Fibroblast of gingiva (primary cell): ENCODE measurements around the gene MYO5B.
"Not testable (repeated sequence)": the region's sequence is repeated elsewhere in the genome, so short reads cannot be mapped to it uniquely, and the experiment has no call there.

Source experiments
- DNase-seq: peaks from one replicate; pipeline ENCODE4 v3.0.0-alpha.2; 2011; ENCODE audit warnings: low read depth

MYO5B gene

DNA sequence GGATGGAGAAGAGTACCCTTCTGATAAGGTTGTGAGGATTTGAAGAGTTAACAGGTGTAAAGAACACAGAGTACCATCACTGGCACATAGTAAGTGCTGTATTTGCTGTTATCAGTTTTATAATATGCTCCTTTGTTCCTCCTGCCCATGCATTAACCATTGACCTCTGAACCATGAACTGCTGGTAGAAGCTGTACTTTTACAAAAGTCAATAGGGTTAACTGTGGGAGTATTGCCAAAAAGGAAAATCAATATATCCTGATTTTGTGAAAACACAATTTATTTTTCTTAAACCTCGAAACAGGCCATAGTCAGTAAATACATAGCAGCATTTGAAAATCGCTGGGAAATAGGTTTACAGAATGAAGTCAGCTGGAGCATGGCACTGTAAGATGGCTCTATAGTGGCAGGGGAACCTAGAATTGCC, 362.7 kb downstream of the MYO5B start:
- DNase-seq = no peak

DNA sequence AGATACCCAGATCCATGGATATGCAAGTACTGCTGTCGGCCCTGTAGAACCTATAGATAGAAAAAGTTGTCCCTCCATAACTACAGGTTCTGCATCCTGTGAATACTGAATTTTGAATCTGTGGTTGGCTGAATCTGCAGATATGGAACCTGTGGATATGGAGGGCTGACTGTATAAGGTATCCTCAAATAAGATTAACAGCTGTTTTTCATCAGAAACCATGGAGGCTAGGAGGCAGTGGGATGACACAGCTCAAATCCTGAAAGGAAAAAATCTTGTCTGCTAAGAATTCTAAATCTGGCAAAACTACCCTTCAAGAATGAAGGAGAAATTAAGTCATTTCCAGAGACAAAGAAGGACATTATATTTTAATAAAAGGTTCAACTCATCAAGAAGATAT, 367.0 kb downstream of the MYO5B start:
- DNase-seq = no peak

DNA sequence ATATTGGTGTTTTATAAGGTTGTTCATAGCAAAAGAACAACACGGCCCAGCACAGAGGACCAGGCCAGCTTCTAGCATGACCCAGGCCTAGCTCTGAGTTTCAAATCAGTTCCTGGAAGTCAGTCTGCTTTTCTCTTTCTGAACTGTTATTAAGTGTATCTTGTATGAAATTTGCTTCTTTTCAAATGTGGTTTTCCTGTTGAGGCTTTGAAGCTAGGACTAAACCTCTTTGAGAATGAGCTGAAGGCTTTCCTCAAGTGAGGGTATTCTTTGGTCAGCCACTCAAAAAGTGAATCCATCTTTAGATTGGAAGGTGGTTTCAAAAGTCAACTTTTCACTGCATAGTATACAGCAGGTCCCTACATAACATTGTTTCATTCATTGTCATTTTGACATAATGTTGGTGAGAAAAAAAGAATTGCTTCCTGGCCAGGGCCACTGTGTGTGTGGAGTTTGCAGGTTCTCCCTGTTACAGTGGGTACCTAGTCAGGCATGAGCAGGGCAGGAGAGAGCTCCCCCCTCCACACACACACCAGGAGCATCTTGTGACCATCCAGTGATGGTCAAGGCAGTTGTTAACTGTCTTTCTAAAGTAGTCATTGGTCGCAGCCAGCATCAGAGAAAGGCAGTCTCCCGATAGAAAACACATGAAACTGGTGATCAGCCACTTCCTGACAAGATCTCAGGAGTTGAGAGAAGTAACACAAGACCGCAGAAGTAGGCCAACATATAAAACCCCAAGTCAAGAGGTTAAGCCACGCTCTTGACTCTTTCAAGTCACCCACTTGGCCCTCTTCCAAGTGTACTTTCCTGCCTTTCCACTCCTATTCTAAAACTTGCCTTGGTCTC, 374.9 kb downstream of the MYO5B start:
- DNase-seq = no peak

DNA sequence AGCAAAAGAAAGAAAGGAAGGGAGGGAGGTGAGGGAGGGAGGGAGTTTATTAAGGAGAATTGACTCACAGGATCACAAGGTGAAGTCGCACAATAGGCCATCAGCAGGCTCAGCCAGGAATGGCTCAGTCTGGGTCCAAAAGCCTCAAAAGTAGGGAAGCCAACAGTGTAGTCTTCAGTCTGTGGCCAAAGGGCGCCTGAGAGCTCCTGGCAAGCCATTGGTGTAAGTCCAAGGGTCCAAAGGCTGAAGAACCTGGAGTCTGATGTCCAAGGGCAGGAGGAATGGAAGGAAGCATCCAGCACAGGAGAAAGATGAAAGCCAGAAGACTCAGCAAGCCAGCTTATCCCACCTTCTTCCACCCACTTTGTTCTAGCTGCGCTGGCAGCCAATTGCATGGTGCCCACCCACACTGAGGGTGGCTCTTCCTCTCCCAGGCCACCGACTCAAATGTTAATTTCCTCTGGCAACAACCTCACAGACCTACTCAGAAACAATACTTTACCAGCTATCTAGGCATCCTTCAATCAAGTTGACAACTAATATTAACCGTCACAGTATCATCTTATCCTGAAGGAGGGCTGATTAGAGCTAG, 375.8 kb downstream of the MYO5B start:
- no peak for DNase-seq

DNA sequence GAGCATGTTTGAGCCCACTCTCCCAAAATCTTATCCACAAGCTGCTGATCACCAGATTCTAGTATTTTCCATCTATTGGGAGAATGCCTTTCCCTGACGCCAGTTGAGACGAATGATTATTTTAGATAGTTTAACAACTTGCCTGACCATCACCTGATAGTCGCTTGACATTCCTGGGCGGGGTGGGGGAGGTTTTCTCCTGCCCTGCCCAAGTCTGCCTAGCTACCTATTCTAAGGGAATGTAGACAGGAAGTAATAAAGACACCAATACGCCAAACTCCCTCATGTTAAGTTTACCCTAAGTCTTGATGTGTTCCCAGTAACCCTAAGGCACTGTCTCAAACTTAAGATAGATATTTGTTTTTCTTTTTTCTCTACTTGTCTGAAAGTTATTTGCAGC, 377.0 kb downstream of the MYO5B start:
- no peak for DNase-seq

DNA sequence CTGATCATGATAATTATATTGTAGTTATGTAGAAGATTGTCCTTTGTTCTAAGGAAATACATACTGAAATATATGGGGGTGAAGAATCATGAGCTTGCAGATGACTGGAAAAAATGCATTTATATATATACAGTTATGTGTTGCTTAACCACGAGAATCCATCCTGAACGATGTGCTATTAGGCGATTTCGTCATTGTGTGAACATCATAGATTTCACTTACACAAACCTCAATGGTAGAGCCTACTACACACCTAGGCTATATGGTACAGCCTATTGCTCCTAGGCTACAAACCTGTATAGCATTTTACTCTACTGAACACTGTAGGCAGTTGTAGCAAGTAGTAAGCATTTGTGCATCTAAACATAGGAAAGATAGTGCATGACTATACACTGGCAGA, 379.0 kb downstream of the MYO5B start:
- DNase-seq = no peak

DNA sequence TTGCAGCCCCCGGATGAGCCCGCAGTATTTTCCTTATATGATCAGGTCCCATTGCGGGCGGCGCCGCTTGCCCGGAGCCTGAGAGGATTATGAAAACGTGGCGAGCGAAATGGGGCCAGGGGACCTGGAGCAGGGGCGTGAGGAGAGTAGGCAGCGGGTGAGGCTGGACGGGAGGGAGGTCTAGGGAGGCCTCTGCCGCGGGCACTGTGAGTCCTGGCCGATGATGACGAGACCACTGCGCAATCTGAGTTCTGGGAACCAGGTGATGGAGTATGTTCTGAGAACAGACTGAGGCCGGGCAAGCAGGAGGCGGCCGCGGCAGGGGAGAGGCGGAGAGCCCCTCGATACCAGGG, 380.8 kb downstream of the MYO5B start:
- DNase-seq = peak; percentile 58

DNA sequence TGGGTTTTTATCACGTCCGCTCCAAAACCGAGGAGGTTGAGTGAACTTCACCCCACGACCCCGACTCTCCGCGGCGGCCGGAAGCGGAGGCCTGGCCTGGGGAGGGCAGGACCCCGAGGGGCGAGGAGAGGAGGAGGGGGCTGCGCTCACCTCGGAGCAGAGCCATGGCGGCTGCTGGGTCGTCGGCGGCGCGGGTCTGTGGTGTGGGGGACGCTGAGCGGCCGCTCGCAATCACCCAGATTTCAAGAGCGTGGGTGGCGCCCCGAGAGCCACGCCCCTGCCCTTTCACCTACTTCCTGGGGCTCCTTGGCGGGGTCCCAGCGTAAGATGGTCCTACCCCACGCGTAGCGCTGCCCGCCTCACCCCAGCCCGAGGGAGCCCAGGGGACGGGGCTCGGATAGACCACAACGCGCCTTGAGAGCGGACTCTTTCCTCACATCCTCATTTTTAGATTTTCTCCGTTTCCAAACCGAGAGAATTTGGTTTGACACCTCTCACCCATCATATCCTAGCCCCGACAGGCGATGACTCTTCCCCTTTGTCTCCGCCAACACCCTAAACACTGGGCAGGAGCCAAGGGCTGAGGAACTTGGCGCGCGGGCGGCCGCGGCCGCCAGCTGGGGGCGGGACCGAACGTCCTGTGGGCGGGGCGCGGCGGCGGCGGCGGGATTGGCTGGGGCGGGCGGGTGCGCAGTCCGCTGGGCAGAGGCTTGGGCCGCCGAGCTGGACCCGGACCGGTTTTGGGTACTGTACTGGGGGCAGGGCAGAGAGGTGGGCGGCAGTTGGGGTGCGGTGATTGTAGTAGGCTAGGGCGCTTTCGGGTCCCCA, 381.4 kb downstream of the MYO5B start, which contains the start of gene ACAA2:
Gene ACAA2 (minus strand): TSS at position 215 of the 828 bp plus-strand sequence. CDS start 49 bp downstream, at position 166.
- peak; percentile 89 for DNase-seq

DNA sequence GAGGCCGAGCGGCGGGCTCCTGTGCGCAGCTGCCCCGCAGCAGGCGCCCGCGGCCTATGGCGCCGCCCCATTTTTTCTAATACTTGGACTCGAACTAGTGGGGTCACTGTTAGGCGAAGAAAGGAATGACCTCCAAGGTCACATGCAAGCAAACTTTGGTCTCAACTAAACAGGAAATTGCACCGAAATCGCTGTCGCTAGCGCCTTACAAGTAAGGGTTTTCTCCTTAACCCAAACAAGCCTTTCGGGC, 382.0 kb downstream of the MYO5B start:
- DNase-seq = peak; percentile 23

DNA sequence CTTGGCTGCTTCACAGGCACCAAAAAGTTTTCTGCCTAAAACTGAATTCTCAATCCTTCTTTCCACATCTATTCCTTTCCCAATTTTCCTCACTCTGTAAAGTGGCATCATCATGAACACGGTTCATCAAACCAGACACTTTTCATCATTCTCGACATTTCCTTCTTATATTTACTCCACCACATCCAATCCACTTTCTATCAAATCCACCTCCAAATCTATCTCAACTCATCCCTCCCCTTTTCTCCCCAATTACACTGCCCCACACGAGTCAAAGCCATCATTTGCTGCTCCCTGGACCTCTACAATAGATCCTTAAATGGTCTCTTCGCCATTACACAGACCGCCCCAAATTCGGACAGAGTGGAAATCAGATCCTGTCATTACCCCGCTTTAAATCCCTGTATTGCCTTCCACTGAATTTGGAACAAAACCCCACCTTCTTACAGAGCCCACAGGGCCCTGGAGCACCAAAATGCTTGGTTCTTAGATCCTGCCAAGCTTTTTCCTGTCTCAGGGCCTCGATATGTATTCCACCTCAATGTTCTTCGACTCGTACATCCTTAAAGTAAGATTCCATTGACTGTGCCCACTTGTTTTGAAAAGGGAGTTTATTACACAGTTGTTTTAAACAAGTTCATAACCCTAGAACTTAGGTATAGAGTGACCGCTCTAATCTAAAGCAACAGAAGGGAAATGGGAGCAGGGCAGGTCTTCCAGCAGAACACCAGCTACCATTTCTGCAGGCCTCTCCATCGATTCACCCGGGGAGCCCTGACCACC, 382.5 kb downstream of the MYO5B start:
- DNase-seq = peak; percentile 2

DNA sequence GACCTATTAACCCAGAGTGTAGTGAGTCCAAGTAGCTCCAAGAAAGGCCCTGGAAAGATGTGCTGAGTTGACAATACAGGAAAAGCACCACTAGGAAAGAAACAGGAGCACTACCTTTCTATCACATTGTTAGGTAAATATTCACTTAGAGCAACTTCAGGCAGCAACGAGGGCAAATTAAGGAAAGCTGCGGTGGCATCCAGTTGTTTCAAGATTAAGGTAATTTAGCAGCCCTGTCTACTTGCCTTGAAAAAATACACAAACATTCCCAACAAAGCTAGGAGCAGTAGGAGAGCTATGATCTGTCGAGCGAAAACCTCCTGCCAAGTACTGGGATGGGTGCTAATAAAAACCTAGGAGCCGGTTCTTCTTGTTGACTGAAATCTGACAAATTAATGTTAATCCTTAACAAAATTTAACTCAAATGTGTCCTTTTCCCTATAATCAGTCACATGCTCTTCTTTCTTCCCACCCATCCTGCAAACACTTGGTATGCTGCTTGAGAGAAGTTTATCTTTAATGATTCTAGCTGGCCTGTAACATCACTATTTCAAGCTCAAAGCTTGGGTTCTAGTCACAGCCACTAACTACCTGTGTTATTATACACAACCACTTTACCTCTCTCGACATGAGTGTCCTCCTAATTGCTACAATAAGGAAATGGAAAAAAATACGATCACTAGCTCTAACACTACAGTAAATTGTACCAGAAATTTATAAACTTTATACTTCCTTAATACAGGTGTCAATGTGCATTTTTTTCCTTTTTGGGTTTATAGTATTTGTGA, 383.6 kb downstream of the MYO5B start:
- DNase-seq = no peak

DNA sequence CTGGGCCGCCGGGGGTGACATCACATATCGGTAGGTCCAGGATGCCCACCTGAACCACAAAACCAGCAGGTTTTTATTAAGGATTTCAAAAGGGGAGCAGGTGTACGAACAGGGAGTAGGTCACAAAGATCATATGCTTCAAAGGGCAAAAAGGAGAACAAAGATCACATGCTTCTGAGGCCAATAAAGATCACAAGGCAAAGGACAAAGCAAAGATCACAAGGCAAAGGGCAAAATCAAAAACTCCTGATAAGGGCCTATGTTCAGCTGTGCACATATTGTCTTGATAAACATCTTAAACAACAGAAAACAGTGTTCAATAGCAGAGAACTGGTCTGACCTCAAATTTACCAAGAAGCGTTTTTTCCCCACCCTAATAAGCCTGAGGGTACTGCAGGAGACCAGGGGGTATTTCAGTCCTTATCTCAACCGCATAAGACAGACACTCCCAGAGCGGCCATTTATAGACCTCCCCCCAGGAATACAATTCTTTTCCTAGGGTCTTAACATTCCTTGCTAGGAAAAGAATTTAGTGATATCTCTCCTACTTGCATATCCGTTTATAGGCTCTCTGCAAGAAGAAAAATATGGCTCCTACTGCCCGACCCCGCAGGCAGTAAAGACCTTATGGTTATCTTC, 386.3 kb downstream of the MYO5B start:
- not testable (repeated sequence) for DNase-seq

DNA sequence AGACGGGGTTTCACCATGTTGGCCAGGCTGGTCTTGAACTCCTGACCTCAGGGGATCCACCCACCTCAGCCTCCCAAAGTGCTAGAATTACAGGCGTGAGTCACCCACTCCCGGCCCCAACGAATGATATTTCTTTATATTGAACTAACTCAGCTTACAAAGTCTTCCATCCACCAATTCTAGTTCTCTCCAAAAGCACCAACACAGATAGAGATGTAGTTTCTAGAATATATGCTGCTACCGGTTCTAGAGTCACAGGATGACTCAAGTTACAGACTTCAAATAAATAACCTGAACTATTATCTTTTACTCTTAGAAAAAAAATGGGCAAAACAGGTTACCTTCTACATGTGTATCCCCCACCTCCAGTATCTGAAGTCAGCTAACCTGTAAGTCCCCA, 390.9 kb downstream of the MYO5B start:
- no peak for DNase-seq

DNA sequence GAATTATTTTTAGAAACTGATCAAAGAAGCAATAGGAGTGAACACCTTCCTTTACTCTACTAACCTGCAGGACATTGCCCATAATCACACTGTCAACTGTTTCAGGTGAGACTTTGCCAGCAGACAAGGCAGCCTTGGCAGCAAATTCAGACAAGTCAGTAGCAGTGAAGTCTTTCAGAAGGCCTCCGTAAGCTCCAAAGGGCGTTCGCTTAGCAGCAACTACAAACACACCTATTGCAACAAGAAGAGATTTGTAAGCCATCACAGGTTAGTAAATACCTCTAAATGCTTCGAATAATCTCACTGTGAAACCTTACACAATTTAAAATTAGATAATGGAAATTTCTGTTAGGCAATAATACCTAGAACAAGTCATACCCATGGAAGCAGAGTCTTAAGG, 392.3 kb downstream of the MYO5B start:
- no peak for DNase-seq

DNA sequence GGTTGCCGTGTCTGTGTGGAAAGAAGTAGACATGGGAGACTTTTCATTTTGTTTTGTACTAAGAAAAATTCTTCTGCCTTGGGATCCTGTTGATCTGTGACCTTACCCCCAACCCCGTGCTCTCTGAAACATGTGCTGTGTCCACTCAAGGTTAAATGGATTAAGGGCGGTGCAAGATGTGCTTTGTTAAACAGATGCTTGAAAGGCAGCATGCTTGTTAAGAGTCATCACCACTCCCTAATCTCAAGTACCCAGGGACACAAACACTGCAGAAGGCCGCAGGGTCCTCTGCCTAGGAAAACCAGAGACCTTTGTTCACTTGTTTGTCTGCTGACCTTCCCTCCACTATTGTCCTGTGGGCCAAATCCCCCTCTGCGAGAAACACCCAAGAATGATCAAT, 394.5 kb downstream of the MYO5B start:
- DNase-seq = not testable (repeated sequence)

DNA sequence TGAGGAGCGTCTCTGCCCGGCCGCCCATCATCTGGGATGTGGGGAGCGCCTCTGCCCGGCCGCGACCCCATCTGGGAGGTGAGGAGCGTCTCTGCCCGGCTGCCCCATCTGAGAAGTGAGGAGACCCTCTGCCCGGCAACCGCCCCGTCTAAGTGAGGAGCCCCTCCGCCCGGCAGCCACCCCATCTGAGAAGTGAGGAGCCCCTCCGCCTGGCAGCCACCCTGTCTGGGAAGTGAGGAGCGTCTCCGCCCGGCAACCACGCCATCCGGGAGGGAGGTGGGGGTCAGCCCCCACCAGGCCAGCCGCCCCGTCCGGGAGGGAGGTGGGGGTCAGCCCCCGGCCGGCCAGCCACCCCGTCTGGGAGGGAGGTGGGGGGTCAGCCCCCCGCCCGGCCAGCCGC, 395.1 kb downstream of the MYO5B start:
- not testable (repeated sequence) for DNase-seq

DNA sequence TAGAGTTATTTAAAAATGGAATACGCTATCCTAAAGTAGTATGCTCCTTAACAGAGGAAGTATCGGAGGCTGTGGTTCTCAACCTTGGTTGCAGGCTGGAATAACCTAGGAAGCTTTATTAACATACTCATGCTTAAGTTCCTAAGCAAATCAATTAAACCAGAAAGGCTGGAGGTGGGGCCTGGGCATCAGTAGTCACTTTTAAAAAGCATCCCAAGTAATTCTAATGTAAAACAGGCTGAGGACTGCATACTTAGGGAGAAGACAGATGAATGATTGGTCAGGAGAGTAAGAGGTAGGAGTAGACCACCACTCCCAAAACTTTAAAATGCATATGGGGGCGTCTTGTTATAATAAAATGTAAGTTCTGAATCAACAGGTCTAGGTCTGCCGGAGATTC, 396.9 kb downstream of the MYO5B start:
- DNase-seq = no peak

DNA sequence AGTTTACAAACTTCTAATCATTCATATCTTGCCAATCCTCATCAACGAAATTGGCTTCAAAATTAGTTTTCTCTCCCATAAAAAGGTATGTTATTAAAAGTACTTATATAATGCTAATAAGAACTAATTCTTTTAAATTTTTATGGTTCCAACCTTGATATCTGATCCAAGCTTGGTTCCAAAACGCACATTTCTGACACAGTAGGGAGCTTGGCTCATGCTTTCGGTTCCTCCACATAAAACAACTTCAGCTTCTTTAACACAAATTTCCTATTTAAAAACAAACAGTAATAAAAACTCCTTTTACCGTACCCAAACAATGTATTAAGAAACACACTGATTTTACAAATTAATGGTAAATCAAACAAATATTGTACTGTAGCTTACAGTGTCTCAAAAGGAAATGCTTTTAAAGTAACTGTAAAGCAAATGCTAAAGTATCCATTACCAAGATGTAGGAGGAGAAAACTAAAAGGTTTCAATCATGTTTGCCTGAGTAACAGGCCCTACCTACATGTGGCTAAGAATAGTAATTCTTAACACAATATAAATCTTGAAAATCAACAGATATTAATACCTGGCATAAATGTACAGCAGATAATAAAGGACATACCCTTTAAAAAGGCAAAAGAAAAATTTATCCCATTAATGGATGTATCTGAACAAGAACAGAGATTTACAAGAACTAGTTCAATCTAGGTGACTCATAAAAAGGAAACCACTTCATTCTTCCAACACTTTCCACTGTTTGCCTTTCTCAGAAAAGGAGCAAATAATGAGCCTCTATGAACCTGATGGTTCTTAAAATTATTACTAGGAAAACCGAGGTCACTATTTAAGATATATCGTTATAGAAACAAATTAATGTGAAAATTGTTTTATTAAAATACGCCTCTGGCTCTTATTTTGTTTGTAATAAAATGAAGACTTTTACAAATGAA, 399.1 kb downstream of the MYO5B start:
- no peak for DNase-seq

DNA sequence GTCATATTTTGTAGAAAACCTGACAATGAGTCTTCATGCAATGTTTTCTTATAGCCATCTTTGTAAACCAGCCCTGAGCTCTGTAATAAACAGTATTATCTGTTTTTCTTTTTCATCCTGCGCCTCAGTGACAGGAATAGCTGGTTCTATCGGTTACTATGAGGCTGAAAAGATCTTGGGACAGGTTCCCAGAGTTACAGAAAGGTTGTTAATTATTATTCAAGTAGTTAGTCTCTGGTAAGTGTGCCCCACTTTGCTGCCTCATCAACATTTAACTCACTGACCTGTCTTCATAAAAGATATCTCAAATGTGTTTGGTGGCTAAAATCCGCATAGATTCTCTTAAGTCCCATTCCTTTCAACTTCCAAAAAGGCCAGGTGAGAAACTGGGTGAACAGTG, 400.2 kb downstream of the MYO5B start:
- no peak for DNase-seq
